ENCODE measurements around the gene HOXD13. TPM values are rescaled to one million over a fixed set of nuclear protein-coding genes. Genes with fewer than 3 reads are reported as not detected.

The HOXD13 gene
- total and polyA plus RNA-seq, 2 donors (not counting 1 experiment from before 2014, with no cell fraction given) = not detected

DNA sequence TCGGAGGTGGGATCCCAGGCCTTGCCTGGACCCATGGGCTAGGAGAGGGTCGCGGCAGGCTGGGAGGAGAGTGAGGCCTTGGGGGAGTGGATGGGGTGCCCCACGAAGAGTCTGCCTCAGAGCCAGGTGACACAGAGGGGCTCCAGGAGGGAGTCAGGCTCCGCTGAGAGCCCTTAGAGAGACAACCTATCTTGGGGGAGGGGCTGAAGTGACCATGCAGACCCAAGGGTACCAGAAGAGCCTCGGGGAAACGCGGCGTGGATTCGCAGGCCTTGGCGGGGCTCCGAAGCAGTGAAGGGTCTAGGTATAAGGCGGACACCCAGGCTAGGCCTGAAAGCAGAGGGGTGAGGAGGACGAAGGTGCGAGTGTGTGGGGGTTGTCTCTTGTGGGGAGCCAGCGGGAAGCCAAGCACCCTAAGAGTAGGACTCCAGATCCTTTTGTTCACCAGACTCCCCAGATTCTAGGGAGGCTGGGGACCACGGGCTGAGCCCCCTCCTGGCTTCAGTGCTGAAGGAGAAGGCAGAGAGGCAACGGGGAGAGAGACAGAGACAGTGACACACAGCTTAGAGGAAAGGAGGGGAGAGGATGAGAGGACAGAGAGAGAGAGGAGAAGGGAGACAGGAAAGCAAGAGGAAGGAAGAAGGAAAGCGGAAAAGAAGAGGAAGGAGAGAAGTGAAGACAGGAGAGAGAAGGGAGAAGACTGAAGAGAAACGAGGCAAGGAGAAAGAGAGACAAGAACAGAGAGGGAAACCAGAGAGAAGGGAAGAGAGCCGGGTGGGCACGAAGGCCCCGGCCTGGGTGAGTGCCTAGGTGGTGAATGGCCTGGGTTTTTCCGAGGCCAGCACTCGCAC, 13.4 kb downstream of the HOXD13 start:
- no peak overlapping the region for H3K27ac ChIP-seq (ENCODE audit: insufficient read depth, low read length)
- TF ChIP-seq CTCF (conservative IDR thresholded peaks at IDR 0.05 in 1 of 2, IDR thresholded peaks at IDR 0.05 in 1 of 2; ENCODE audit: low read depth in 1 of 2, low read length in 2 of 2) = no peak
- TF ChIP-seq EZH2 (IDR thresholded peaks at IDR 0.05; ENCODE audit: low read length, missing control alignments) = peak; percentile 87
- H2AFZ ChIP-seq (ENCODE audit: low read length) = no peak overlapping the region
- peaks cover 75% of the 10 kb centered on the region for H3K27me3 ChIP-seq (ENCODE audit: control insufficient read depth, insufficient read depth, low read length)
- no peaks in the 10 kb centered on the region for H4K20me1 ChIP-seq (ENCODE audit: control insufficient read depth, extremely low read depth, insufficient read depth, low read length)
- no peak for DNase-seq (ENCODE audit: low read depth in 2 of 2)
- H3K79me2 ChIP-seq (ENCODE audit: control insufficient read depth, insufficient read depth, low read length) = no peaks in the 10 kb centered on the region
- H3K4me1 ChIP-seq (ENCODE audit: control insufficient read depth, extremely low read depth, insufficient read depth, low read length) = no peaks in the 10 kb centered on the region
- no peak overlapping the region for H3K4me3 ChIP-seq (replicated peaks in 1 of 4; ENCODE audit: control extremely low read depth in 1 of 4, insufficient read depth in 1 of 4, low read depth in 3 of 4, low read length in 4 of 4)
- H3K9ac ChIP-seq (ENCODE audit: insufficient read depth, low read length) = no peak overlapping the region
- H3K4me2 ChIP-seq (ENCODE audit: extremely low read depth, insufficient read depth, low read length) = no peak overlapping the region
- no peaks in the 10 kb centered on the region for H3K36me3 ChIP-seq (ENCODE audit: control insufficient read depth, insufficient read depth, low read length)
- no peaks in the 10 kb centered on the region for H3K9me3 ChIP-seq (ENCODE audit: control insufficient read depth, insufficient read depth, low read depth, low read length)

GRCh38 chr2:176106581-176107539, 14.3 kb downstream of the HOXD13 start, which contains the start of gene HOXD11:
Gene HOXD11 (plus strand): TSS chr2:176107280. CDS start chr2:176107356, 76 bp downstream.
- peak in 1 of 2 donors; percentile 9 for DNase-seq (ENCODE audit: low read depth in 2 of 2)
- Histone ChIP-seq H3K9ac (ENCODE audit: insufficient read depth, low read length) (no peak within 1 kb of the TSS), H2AFZ (ENCODE audit: low read length) (no peak within 1 kb of the TSS), H3K9me3 (ENCODE audit: control insufficient read depth, insufficient read depth, low read depth, low read length) (no peaks in the 10 kb centered on the region), H3K27ac (ENCODE audit: insufficient read depth, low read length) (no peak within 1 kb of the TSS), H3K4me3 (replicated peaks in 1 of 4; ENCODE audit: control extremely low read depth in 1 of 4, insufficient read depth in 1 of 4, low read depth in 3 of 4, low read length in 4 of 4) (no peak within 1 kb of the TSS), H3K79me2 (ENCODE audit: control insufficient read depth, insufficient read depth, low read length) (no peaks in the 10 kb centered on the region), H3K4me2 (ENCODE audit: extremely low read depth, insufficient read depth, low read length) (no peak within 1 kb of the TSS), H3K27me3 (ENCODE audit: control insufficient read depth, insufficient read depth, low read length) (peaks cover 75% of the 10 kb centered on the region), H3K4me1 (ENCODE audit: control insufficient read depth, extremely low read depth, insufficient read depth, low read length) (no peaks in the 10 kb centered on the region), H4K20me1 (ENCODE audit: control insufficient read depth, extremely low read depth, insufficient read depth, low read length) (no peaks in the 10 kb centered on the region), H3K36me3 (ENCODE audit: control insufficient read depth, insufficient read depth, low read length) (no peaks in the 10 kb centered on the region)
- TF ChIP-seq EZH2 (IDR thresholded peaks at IDR 0.05; ENCODE audit: low read length, missing control alignments) (peak; percentile 99), CTCF (conservative IDR thresholded peaks at IDR 0.05 in 1 of 2, IDR thresholded peaks at IDR 0.05 in 1 of 2; ENCODE audit: low read depth in 1 of 2, low read length in 2 of 2) (no peak)

GRCh38 chr2:176107731-176108181, 15.2 kb downstream of the HOXD13 start:
- H3K4me2 ChIP-seq (ENCODE audit: extremely low read depth, insufficient read depth, low read length) = no peak overlapping the region
- H3K4me3 ChIP-seq (replicated peaks in 1 of 4; ENCODE audit: control extremely low read depth in 1 of 4, insufficient read depth in 1 of 4, low read depth in 3 of 4, low read length in 4 of 4) = no peak overlapping the region
- no peak for DNase-seq (ENCODE audit: low read depth in 2 of 2)
- no peaks in the 10 kb centered on the region for H4K20me1 ChIP-seq (ENCODE audit: control insufficient read depth, extremely low read depth, insufficient read depth, low read length)
- no peak overlapping the region for H3K27ac ChIP-seq (ENCODE audit: insufficient read depth, low read length)
- no peak overlapping the region for H2AFZ ChIP-seq (ENCODE audit: low read length)
- no peaks in the 10 kb centered on the region for H3K4me1 ChIP-seq (ENCODE audit: control insufficient read depth, extremely low read depth, insufficient read depth, low read length)
- TF ChIP-seq CTCF (conservative IDR thresholded peaks at IDR 0.05 in 1 of 2, IDR thresholded peaks at IDR 0.05 in 1 of 2; ENCODE audit: low read depth in 1 of 2, low read length in 2 of 2) (no peak), EZH2 (IDR thresholded peaks at IDR 0.05; ENCODE audit: low read length, missing control alignments) (no peak)
- peaks cover 77% of the 10 kb centered on the region for H3K27me3 ChIP-seq (ENCODE audit: control insufficient read depth, insufficient read depth, low read length)
- no peaks in the 10 kb centered on the region for H3K9me3 ChIP-seq (ENCODE audit: control insufficient read depth, insufficient read depth, low read depth, low read length)
- H3K36me3 ChIP-seq (ENCODE audit: control insufficient read depth, insufficient read depth, low read length) = no peaks in the 10 kb centered on the region
- no peak overlapping the region for H3K9ac ChIP-seq (ENCODE audit: insufficient read depth, low read length)
- no peaks in the 10 kb centered on the region for H3K79me2 ChIP-seq (ENCODE audit: control insufficient read depth, insufficient read depth, low read length)

Measured in fibroblast of lung (primary cell).